GM19240 (cell line): ENCODE results near the gene ZBTB7C.
"Not testable (repeated sequence)": the region's sequence is repeated elsewhere in the genome, so short reads cannot be mapped to it uniquely, and the experiment has no call there.

Source experiments
- DNase-seq: peaks from one replicate; pipeline ENCODE4 v3.0.0; 2011; ENCODE audit warnings: low spot score; ENCODE audit not compliant: insufficient read length

ZBTB7C gene

GRCh38 chr18:48408727-48409590, at the start of gene ZBTB7C:
Gene ZBTB7C, minus strand, starts transcription at chr18:48409383.
- DNase-seq, result no peak

- DNase-seq, result no peak
Observed at GRCh38 chr18:48456838-48457237, 47.7 kb upstream of the ZBTB7C start.

GRCh38 chr18:48455555-48456478, 46.6 kb upstream of the ZBTB7C start:
- no peak for DNase-seq

- no peak for DNase-seq
Observed at GRCh38 chr18:48454261-48454757, 45.1 kb upstream of the ZBTB7C start.

GRCh38 chr18:48453330-48454066, 44.3 kb upstream of the ZBTB7C start:
- DNase-seq, result no peak

GRCh38 chr18:48452861-48453323, 43.7 kb upstream of the ZBTB7C start:
- DNase-seq, result no peak

- DNase-seq, result no peak
Observed at GRCh38 chr18:48450685-48451084, 41.5 kb upstream of the ZBTB7C start.

- DNase-seq, result peak; percentile 32
Observed at GRCh38 chr18:48446582-48447225, 37.5 kb upstream of the ZBTB7C start.

GRCh38 chr18:48445540-48445939, 36.4 kb upstream of the ZBTB7C start:
- DNase-seq, result peak; percentile 51

GRCh38 chr18:48442761-48443160, 33.6 kb upstream of the ZBTB7C start:
- DNase-seq, result no peak

GRCh38 chr18:48441405-48441881, 32.3 kb upstream of the ZBTB7C start:
- DNase-seq, result no peak

GRCh38 chr18:48440924-48441323, 31.7 kb upstream of the ZBTB7C start:
- DNase-seq, result no peak

GRCh38 chr18:48436907-48437306, 27.7 kb upstream of the ZBTB7C start:
- no peak for DNase-seq

GRCh38 chr18:48434382-48434781, 25.2 kb upstream of the ZBTB7C start:
- DNase-seq, result not testable (repeated sequence)

GRCh38 chr18:48433541-48433940, 24.4 kb upstream of the ZBTB7C start:
- no peak for DNase-seq

- no peak for DNase-seq
Observed at GRCh38 chr18:48430150-48430549, 21.0 kb upstream of the ZBTB7C start.

- no peak for DNase-seq
Observed at GRCh38 chr18:48428475-48429177, 19.4 kb upstream of the ZBTB7C start.

GRCh38 chr18:48422947-48423378, 13.8 kb upstream of the ZBTB7C start:
- no peak for DNase-seq

- DNase-seq, result no peak
Observed at GRCh38 chr18:48419277-48420022, 10.3 kb upstream of the ZBTB7C start.
